Epithelial cell of proximal tubule (primary cell): ENCODE measurements around the gene HELQ. TPM values are rescaled to one million over a fixed set of nuclear protein-coding genes. Genes with fewer than 3 reads are reported as not detected.
A peak's percentile ranks its signal among the peaks of the same experiment; 100 is the strongest.

Experiments
- DNase-seq: peaks from one replicate; pipeline ENCODE4 v3.0.0-alpha.2; 2011; ENCODE audit warnings: low read depth
- H3K4me3 ChIP-seq: 2 replicates; pipeline ENCODE4 v1.5.1; 2011; ENCODE audit warnings: low read depth, mild to moderate bottlenecking, low read length
- CTCF ChIP-seq: conservative IDR thresholded peaks from 2 replicates; pipeline ENCODE4 v1.5.1; 2012; ENCODE audit warnings: low read depth, mild to moderate bottlenecking, low read length
- total RNA-seq: library from RNA; depleted of rRNA; stranded (reverse); fragments of >200 nt; gene quantifications from 2 replicates; pipeline ENCODE4 v1.2.3, GENCODE V29; 2015

HELQ gene
- total RNA-seq, 1 donor from 2014 or later = 5.8 TPM

- DNase-seq = no peak
- peak overlapping the region; percentile 91 for H3K4me3 ChIP-seq
- no peak for TF ChIP-seq CTCF
These were observed 520 bp upstream of the HELQ start for GRCh38 chr4:83456184-83456501.

- peak overlapping the region; percentile 91 for H3K4me3 ChIP-seq
- no peak for TF ChIP-seq CTCF
- no peak for DNase-seq
These were observed 937 bp downstream of the HELQ start for GRCh38 chr4:83454686-83455085.

GRCh38 chr4:83449009-83449408, 6.6 kb downstream of the HELQ start:
- H3K4me3 ChIP-seq = no peak overlapping the region
- no peak for DNase-seq
- TF ChIP-seq CTCF = no peak

- DNase-seq = no peak
- no peak overlapping the region for H3K4me3 ChIP-seq
- TF ChIP-seq CTCF = no peak
These were observed 14.7 kb downstream of the HELQ start for GRCh38 chr4:83440899-83441298.

GRCh38 chr4:83440148-83440814, 15.3 kb downstream of the HELQ start:
- no peak overlapping the region for H3K4me3 ChIP-seq
- DNase-seq = no peak
- TF ChIP-seq CTCF = no peak

- DNase-seq = no peak
- no peak overlapping the region for H3K4me3 ChIP-seq
These were observed 16.9 kb downstream of the HELQ start for GRCh38 chr4:83438719-83439118.

More at GRCh38 chr4:83438719-83439118, 16.9 kb downstream of the HELQ start:
- no peak for TF ChIP-seq CTCF
